SK-N-DZ (cell line): ENCODE results near the gene SLC50A1.

Source experiments
- DNase-seq: peaks from one replicate; pipeline ENCODE4 v3.0.0-alpha.2; 2015; ENCODE audit warnings: low spot score

The SLC50A1 gene

DNA sequence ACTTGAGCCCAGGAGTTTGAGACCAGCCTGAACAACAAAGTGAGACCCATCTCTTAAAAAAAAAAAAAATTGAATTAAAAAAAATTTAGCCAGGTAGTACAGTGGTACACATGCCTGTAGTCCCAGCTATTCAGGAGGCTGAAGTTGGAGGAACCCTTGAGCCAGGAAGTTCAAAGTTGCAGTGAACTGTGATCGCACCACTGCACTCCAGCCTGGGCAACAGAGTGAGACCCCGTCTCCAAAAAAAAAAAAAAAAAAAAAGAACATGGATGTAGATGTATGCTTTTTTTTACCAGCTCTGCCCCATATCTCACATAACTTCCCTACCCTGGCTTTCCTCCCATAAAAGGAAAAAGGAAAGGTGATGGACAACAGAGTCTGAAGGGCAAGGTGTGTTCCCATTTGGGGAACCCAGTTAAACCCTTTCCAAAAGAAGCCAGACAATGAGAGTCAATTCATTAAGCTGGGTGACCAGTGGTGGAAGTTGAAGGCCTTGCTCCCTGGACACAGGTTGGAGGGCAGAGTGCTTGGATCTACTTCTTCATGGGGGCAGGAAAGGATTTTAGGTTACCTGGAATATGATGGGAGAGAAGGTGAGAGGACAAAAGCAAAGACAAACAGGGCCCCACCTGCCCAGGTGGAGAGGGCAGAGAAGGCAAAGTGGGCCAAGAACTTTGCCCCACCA is 34.6 kb downstream of the SLC50A1 start:
- DNase-seq: no peak

DNA sequence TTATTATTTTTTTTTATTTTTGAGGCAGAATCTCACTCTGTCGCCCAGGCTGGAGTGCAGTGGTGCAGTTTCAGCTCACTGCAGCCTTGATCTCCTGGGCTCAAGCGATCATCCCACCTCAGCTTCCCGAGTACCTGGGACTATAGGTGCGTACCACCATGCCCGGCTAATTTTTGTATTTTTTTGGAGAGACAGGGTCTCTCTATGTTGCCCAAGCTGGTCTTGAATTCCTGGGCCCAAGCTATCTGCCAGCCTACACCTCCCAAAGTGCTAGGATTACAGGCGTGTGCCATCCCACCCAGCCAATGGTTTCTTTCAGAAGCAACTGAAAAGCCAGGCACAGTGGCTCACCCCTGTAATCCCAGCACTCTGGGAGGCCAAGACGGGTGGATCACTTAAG is 35.2 kb downstream of the SLC50A1 start:
- DNase-seq: no peak

GRCh38 chr1:155171836-155172731 is 36.4 kb downstream of the SLC50A1 start:
- DNase-seq: no peak

DNA sequence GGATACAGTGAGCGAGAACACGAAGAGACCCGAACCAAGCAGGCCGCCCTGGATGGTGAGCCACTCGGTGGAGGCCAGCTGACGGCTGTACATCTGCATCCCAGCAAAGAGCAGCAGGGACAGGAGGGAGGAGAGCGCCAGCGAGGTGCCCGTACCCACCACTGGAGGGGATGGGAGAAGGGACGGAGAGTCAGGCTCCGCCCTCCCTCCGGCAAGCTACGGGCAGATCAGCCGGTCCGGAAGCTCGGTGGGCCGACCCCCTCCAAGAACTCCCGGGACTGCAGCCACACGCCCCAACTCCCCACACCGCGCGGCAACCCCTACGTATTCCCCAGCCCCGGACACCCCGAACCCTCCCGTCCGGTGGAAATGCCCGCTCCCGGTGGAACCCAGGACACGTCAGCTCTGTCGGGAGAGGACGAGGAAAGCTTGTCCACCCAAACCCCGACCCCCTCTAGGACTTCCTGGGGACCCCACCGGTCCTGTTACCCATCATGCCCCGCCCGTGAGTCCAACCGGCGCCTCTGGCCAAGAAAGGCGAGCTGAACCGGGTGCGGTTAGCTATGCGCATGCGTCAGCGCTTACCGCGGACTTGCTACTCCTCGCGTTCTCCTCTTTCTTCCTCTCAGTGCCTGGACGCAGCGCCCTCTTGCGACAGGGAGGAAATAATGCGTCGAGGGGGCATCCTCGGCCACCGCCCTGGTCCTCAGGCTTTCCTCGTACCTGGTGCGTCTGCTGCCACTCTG is 37.3 kb downstream of the SLC50A1 start, which contains the start of gene KRTCAP2:
Gene KRTCAP2 (minus strand): TSS at position 573 of the 746 bp plus-strand sequence. CDS start 80 bp downstream, at position 493.
- DNase-seq: peak; percentile 99

- DNase-seq: peak; percentile 74
Observed at GRCh38 chr1:155173478-155174323, 38.0 kb downstream of the SLC50A1 start, which contains the start of gene TRIM46. TRIM46 (plus strand) TSS chr1:155173849; CDS start chr1:155173967, 118 bp downstream.

DNA sequence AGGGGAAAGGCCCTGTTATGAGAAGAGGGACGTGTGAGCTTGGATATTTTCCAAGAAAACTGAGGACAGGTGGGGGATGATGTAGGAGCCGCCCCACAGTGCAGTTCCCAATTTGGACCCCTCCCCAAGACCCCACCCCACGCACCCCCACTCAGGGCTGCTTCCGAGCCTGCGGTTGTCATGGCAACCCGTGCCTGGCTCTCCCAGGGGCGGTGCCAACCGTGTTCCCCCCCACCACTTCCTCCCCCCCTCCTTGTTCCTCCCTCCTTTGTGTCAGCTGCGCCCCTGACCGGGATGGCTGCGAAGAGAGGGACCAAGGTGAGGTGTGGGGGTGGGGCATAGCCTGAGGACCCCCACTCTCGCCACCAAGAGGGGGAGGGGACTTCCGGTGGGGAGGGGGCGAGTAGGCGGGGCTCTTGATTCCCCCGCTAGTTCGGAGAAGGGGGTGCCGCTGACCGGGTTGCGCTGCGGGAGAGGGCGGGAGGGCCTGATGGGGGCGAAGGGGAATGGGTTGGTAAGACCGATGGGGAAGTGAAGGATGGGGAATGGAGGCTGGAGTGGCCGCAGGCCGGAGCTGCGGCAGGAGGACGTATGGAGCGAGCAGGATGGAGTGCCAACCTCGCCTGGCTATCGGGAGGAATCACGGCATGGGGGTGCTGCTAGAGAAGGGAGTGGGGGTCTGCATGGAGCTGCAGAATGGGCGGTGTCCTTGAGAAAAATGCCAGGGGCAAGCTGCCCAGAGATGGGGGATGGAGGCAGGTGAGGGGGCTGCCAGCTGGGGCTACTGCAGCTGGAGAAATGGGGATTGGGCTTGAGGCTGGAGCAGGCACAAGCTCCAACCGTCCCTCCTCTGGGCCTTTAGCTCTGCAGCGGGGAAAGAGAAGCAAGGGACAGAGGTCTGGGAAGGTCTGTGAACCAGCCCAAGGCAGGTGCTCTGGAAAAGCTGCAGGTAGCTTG is 39.0 kb downstream of the SLC50A1 start:
- peak; percentile 82 for DNase-seq

- DNase-seq: peak; percentile 65
Observed at GRCh38 chr1:155175281-155175926, 39.8 kb downstream of the SLC50A1 start.

- peak; percentile 42 for DNase-seq
Observed at GRCh38 chr1:155175927-155176371, 40.3 kb downstream of the SLC50A1 start.

DNA sequence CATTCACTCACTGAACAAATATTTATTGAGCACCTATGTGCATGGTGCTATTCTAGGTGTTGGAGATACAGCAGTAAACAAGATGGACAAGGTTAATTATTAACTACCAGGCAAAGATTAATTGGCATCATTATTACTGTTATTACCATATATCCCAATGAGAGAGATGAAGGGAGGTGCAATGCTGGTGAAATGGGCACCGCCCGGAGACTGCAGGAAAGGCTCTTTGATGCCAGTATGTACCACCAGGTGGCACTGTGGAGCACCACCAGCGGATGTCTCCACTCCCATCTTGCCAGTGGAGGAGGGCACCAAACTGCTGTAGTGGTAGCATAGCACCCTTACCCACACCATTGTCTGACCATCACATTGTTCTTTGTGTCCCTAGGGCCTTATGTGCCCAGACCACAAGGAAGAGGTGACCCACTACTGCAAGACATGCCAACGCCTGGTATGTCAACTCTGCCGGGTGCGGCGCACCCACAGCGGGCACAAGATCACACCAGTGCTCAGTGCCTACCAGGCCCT is 41.0 kb downstream of the SLC50A1 start:
- peak; percentile 71 for DNase-seq

DNA sequence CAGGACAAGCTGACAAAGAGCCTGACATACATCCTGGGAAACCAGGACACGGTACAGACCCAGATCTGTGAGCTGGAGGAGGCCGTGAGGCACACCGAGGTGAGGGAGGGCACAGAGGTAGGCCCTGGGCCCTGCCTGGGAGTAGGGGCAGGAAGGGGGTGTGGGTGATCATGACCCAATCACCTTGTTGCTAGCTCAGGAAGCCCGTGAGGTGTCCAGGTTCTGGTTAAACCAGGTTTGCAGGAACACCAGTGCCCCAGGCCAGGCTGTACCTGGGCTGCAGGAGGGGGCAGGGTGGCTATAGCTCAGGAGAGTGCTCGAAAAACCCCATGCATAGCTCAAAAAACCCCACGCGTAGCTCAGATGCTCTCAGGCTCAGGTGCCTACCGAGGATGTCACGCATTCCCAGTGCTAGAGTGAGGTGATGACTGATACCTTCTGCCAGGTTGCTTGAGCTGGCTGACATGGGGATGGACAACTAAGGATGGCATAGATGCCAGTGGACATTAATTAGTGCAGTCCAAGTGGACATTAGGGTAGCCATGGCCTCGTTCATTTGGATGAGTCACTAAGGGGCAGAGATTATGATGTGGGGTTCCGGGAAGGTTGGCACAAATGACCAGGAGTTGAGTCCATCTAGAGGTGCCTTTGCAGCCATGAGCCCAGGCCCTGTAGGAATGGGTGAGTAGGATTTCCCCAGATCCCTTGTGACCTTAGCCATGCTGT is 41.7 kb downstream of the SLC50A1 start:
- DNase-seq: no peak

GRCh38 chr1:155177918-155178281 is 42.2 kb downstream of the SLC50A1 start:
- no peak for DNase-seq

DNA sequence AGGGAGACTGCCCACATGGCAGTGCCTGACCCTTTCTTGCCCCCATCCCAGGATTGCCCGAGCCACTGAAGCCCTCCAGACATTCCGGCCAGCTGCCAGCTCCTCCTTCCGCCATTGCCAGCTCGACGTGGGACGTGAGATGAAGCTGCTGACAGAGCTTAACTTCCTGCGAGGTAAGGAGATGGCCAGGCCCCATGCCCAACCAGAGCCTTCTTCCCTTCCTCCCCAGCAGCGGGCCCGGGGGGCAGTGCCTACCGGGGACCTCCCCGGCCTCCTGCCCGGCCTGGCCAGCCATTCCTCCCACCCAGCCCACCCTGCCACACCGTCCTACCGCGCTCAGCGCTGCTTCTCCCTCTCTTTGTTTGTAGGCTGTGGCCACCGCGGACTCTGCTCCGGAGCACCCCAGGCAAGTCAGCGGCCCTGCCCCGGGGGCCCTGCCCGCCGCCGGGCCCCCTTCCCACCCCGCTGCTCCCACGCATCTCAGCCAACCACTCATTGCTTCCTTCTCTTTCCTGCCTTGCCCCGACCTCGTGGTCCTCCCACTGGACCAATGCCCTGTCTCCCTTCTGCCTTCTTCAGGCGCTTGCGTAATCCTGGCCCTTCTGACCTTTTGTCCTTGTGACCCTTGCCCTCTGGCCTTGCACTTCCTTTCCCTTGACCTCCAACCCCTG is 42.9 kb downstream of the SLC50A1 start:
- peak; percentile 15 for DNase-seq

GRCh38 chr1:155179112-155180031 is 43.7 kb downstream of the SLC50A1 start:
- DNase-seq: no peak

DNA sequence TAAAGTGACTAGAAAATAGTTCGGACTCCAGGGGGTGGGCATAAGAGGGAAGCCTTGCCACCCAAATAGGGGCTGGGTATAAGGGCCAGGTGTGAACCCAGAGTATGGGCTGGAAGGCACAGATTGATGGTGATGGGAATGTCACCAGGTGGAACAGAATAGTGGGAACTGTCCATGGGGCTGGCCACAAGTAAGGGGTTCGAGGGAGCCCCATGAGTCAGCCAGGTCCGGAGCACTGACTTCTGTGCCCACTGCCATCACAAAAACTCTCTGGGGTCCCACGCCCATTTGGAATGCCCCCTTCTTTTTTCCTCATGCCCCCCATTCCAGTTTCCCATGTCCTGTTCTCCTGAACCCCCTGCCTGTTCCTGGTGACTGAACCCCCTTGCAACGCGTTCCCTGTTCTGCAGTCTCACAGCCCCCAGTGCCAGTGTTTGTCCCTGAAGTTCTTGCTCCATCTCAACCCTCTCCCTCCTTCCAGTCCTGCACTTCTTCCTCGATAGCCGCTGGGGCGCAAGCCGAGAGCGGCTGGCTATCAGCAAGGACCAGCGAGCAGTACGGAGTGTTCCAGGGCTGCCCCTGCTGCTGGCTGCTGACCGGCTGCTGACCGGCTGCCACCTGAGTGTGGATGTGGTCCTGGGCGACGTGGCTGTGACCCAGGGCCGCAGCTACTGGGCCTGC is 45.9 kb downstream of the SLC50A1 start:
- no peak for DNase-seq

GRCh38 chr1:155182052-155182550 is 46.4 kb downstream of the SLC50A1 start:
- no peak for DNase-seq

DNA sequence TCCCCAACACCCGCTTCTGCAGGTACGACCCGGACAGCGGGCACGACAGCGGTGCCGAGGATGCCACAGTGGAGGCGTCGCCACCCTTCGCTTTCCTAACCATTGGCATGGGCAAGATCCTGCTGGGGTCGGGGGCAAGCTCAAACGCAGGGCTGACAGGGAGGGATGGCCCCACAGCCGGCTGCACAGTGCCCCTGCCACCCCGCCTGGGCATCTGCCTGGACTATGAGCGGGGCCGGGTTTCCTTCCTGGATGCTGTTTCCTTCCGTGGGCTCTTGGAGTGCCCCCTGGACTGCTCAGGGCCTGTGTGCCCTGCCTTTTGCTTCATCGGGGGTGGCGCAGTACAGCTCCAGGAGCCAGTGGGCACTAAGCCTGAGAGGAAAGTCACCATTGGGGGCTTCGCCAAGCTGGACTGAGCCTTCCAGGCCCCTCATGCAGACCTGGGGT is 48.1 kb downstream of the SLC50A1 start:
- DNase-seq: no peak
